Lung (tissue), 12 donors: ENCODE data around the gene ATP6V1B1. TPM values are rescaled to one million over a fixed set of nuclear protein-coding genes. Genes with fewer than 3 reads are reported as not detected.

ENCODE experiments used
- ATAC-seq: fragments of 200-7000 bp; cut with Tn5 transposase; one replicate; pipeline ENCODE4 v1.9.1; 2020; ENCODE audit warnings: moderate number of reproducible peaks; ENCODE audit not compliant: insufficient read depth, low FRiP score
- DNase-seq, 3 donors: peaks; one replicate each; pipeline ENCODE4 v3.0.0-alpha.2; 2013 to 2017
- H3K27ac ChIP-seq, 2 donors: one replicate each; pipeline ENCODE4 v1.5.1; 2013; ENCODE audit warnings: mild to moderate bottlenecking in 2 of 2, moderate library complexity in 2 of 2, control low read depth in 1 of 2, inconsistent platforms in 1 of 2, low read depth in 1 of 2, low read length in 1 of 2
- H3K27me3 ChIP-seq, 3 donors: one replicate each; pipeline ENCODE4 v1.5.1; 2013; ENCODE audit warnings: low read length in 2 of 3; ENCODE audit not compliant: control insufficient read depth in 3 of 3, insufficient read depth in 3 of 3
- H3K36me3 ChIP-seq, 4 donors: one replicate each; pipeline ENCODE4 v1.5.1; 2013; ENCODE audit warnings: low read length in 4 of 4, mild to moderate bottlenecking in 1 of 4, moderate library complexity in 1 of 4; ENCODE audit not compliant: control insufficient read depth in 4 of 4, insufficient read depth in 4 of 4
- H3K4me1 ChIP-seq, 5 donors: one replicate each; pipeline ENCODE4 v1.5.1; 2013; ENCODE audit warnings: low read length in 5 of 5, mild to moderate bottlenecking in 2 of 5, moderate library complexity in 1 of 5; ENCODE audit not compliant: control insufficient read depth in 5 of 5, insufficient read depth in 5 of 5
- H3K4me3 ChIP-seq: one replicate; pipeline ENCODE4 v1.5.1; 2013; ENCODE audit warnings: mild to moderate bottlenecking, control low read depth, moderate library complexity
- H3K9ac ChIP-seq, 2 donors: one replicate each; pipeline ENCODE4 v1.5.1; 2013; ENCODE audit warnings: low read length in 2 of 2, control low read depth in 1 of 2; ENCODE audit not compliant: insufficient read depth in 1 of 2
- H3K9me3 ChIP-seq, 4 donors: one replicate each; pipeline ENCODE4 v1.5.1; 2013; ENCODE audit warnings: low read length in 3 of 4, mild to moderate bottlenecking in 1 of 4, moderate library complexity in 1 of 4; ENCODE audit not compliant: control insufficient read depth in 4 of 4, insufficient read depth in 3 of 4
- CTCF ChIP-seq: IDR thresholded peaks from 2 replicates; pipeline ENCODE4 v1.5.1; 2012; ENCODE audit warnings: mild to moderate bottlenecking; ENCODE audit errors: control extremely low read depth, extremely low read depth
- WGBS, 2 donors: extraction: QIAGEN DNeasy Blood & Tissue Kit; methylation state at CpG; one replicate each; pipeline ENCODE4 v1.1.7; 2013; 5-methylcytosine and 5-hydroxymethylcytosine counted together
- polyA plus RNA-seq, 2 donors: library from polyadenylated mRNA; stranded (reverse); fragments of 200-250 nt; gene quantifications; one replicate each; pipeline ENCODE4 v1.2.1, GENCODE V29; 2013
- total RNA-seq, 2 donors: library from RNA; depleted of rRNA in 1 of 2; stranded (reverse); fragments of >200 nt in 1 of 2; gene quantifications; one replicate each; pipeline ENCODE4 v1.2.1, GENCODE V29; 2014 to 2021
- donor health status: control.
- donor health status: control.
- donor health status: Bipolar disorder and iron deficiency.
- donor health status: healthy.
- donor health status: DM: yes; HTN: yes; CAD: no.

ATP6V1B1 gene
- total and polyA plus RNA-seq, 4 donors: 0.33 to 5.9 (median 1.8) TPM

- peaks cover 0 to 2% (median 0%) of the 10 kb centered on the region in 4 donors for H3K36me3 ChIP-seq
- WGBS, 2 donors: 92 to 93% methylated on average over 4 of the region's 4 CpGs
- DNase-seq (no peak), ATAC-seq (no peak)
- peaks cover 0 to 4% (median 0%) of the 10 kb centered on the region in 3 donors for H3K27me3 ChIP-seq
- no peak for TF ChIP-seq CTCF
- H3K4me3 ChIP-seq: no peak overlapping the region
- no peak overlapping the region for H3K9ac ChIP-seq
- H3K4me1 ChIP-seq: peaks cover 0 to 8% (median 0%) of the 10 kb centered on the region in 5 donors
- no peak overlapping the region for H3K27ac ChIP-seq
- no peaks in the 10 kb centered on the region for H3K9me3 ChIP-seq
Measured at GRCh38 chr2:70930371-70931329, 5.0 kb upstream of the ATP6V1B1 start.

- no peak for TF ChIP-seq CTCF
- 78 to 84% methylated on average over 9 of the region's 9 CpGs for WGBS, 2 donors
- H3K27me3 ChIP-seq: peaks cover 0 to 4% (median 0%) of the 10 kb centered on the region in 3 donors
- H3K4me1 ChIP-seq: peaks cover 0 to 8% (median under 1%) of the 10 kb centered on the region in 5 donors
- no peak for ATAC-seq
- DNase-seq: no peak
- no peak overlapping the region for H3K9ac ChIP-seq
- H3K9me3 ChIP-seq: no peaks in the 10 kb centered on the region
- peaks cover 0 to 2% (median 0%) of the 10 kb centered on the region in 4 donors for H3K36me3 ChIP-seq
- no peak overlapping the region for H3K27ac ChIP-seq
- H3K4me3 ChIP-seq: no peak overlapping the region
Measured at GRCh38 chr2:70931376-70932000, 4.2 kb upstream of the ATP6V1B1 start.

- no peak for ATAC-seq
- H3K27ac ChIP-seq: no peak overlapping the region
- H3K9ac ChIP-seq: no peak overlapping the region
- H3K4me3 ChIP-seq: no peak overlapping the region
- TF ChIP-seq CTCF: no peak
- 94 to 97% methylated on average over 21 of the region's 21 CpGs for WGBS, 2 donors
- peaks cover 0 to 2% (median 0%) of the 10 kb centered on the region in 4 donors for H3K36me3 ChIP-seq
- no peak for DNase-seq
- H3K4me1 ChIP-seq: peaks cover 0 to 8% (median 2%) of the 10 kb centered on the region in 5 donors
- H3K9me3 ChIP-seq: no peaks in the 10 kb centered on the region
- H3K27me3 ChIP-seq: peaks cover 0 to 4% (median 0%) of the 10 kb centered on the region in 3 donors
Measured at GRCh38 chr2:70932631-70933230, 3.0 kb upstream of the ATP6V1B1 start.
